ENCODE data around the gene RPTOR.

The RPTOR gene

GRCh38 chr17:81002409-81003361 lies 458.0 kb downstream of the RPTOR start:
- DNase-seq (ENCODE audit: low read depth), result no peak

- DNase-seq (ENCODE audit: low read depth), result no peak
Observed at GRCh38 chr17:81003711-81004475, 459.3 kb downstream of the RPTOR start.

- DNase-seq (ENCODE audit: low read depth), result no peak
Observed at GRCh38 chr17:81006891-81007290, 462.3 kb downstream of the RPTOR start.

DNA sequence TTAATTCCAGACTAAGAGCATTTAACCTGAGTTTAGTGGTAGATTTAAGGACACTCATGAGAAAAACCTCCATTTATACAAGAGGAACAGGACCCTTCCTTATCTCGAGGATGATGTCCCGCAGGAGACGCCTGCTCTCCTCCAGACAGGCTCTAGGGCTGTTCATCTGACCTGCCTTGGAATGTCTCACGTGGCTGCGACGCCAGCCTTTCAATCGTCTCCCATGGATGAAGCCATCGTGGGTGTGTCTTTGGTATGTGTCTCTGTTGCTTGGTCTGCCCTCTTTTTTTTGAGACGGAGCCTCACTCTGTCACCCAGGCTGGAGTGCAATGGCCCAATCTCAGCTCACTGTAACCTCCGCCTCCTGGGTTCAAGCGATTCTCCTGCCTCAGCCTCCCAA lies 463.5 kb downstream of the RPTOR start:
- DNase-seq (ENCODE audit: low read depth), result no peak

- no peak for DNase-seq (ENCODE audit: low read depth)
Observed at GRCh38 chr17:81009136-81009535, 464.5 kb downstream of the RPTOR start.

GRCh38 chr17:81010935-81011334 lies 466.3 kb downstream of the RPTOR start:
- no peak for DNase-seq (ENCODE audit: low read depth)

- DNase-seq (ENCODE audit: low read depth), result no peak
Observed at GRCh38 chr17:81011951-81012350, 467.3 kb downstream of the RPTOR start.

DNA sequence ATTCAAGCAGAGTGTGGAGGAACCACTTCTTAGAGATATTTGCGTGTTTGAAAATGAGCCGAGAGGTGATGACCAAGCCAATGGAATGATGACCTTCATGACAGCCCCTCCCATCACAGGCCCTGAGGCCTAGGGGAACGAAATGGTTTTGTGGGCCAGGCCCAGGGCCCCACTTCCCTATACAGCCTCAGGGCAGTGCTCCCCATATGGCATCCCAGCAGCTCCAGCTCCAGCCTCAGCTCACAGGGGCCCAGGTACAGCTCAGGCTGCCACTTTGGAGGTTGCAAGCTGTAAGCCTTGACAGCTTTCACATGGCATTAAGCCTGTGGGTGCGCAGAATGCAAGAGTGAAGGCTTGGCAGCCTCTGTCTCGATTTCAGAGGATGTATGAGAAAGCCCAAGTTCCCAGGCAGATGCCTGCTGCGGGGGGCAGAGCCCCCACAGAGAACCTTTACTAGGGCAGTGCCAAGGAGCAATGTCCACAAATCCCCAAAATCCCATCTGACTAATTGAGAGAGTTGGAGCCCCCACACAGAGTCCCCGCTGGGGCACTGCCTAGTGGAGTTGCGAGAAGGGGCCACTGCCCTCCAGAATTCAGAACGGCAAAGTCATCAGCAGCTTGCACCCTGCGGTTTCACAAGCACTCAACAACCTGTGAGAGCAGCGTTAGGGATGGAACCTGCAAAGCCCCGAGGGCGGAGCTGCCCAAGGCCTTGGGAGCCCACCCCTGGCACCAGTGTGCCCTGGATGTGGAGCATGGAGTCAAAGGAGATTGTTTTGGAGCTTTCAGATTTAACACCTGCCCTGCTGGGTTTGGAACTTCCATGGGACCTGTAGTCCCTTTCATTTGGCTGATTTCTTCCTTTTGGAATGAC lies 468.2 kb downstream of the RPTOR start:
- DNase-seq (ENCODE audit: low read depth), result no peak

DNA sequence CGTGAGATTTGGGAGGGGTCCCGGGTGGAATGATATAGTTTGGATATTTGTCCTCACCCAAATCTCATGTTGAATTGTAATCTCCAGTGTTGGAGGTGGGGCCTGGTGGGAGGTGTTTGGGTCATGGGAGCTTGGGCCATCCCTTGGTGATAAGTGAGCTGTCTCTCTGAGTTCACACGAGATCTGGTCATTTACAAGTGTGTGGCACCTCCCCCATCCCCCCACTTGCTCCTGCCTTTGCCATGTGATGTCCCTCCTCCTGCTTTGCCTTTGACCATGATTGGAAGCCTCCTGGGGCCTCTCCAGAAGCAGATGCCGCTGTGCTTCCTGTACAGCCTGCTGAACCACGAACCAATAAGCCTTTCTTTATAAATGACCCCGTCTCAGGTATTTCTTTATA lies 469.0 kb downstream of the RPTOR start:
- DNase-seq (ENCODE audit: low read depth), result no peak

DNA sequence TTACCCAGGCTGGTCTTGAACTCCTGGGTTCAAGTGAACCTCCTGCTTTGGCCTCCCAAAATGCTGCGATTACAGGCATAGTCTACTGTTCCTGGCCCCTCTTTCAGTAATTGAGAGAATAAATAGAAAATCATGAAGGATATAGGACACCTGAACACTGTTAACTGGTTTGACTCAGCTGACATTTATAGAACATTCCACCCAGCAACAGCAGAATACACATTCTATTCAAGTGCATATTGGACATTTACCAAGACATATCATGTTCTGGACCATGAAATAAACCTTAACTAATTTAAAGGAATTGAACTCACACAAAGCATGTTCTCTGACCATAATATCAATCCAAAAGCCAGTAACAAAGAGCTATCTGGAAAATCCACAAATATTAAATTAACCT lies 470.5 kb downstream of the RPTOR start:
- no peak for DNase-seq (ENCODE audit: low read depth)
